Measurements from ENCODE around the gene SDK1.

Gene SDK1

GRCh38 chr7:4040109-4040928, 739.3 kb downstream of the SDK1 start:
- no peak for DNase-seq
- in situ Hi-C loops (cut with HindIII; ENCODE audit: low pct_ligation_motif_present, low pct_unique_long_range_greater_than_20kb, low sequenced_read_pairs): no loop called here

DNA sequence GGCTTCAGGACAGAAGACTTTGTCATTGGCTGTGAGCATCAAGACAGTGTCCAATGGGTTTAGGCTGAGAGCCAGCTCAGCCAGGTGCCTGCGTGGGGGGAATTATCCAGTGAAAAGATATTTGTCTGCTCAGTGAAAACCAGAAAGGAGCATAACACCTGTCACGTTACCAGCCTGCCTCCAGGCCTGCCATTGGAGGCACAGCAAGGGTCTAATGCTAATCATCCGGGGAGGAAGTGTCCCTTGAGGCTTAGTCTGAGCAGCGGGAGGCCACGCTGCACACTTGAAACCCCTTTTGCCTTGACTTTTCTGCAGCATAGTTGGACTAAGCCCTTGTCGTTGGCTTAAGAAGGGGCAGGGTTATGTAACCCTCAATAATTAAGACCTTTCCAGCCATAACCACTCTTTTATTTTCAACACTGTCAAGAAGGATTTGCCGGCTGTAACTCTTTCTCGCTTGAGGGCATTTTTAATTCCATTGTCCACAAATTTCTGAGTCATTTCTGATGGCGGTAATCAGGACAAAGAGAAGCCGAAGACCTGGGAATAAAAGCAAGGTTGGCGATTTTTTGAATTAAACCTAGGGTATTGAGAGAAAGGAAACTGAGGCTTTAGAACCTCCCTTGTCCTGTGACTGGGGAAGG, 741.5 kb downstream of the SDK1 start:
- in situ Hi-C loops (cut with HindIII; ENCODE audit: low pct_ligation_motif_present, low pct_unique_long_range_greater_than_20kb, low sequenced_read_pairs): no loop called here
- no peak for DNase-seq

DNA sequence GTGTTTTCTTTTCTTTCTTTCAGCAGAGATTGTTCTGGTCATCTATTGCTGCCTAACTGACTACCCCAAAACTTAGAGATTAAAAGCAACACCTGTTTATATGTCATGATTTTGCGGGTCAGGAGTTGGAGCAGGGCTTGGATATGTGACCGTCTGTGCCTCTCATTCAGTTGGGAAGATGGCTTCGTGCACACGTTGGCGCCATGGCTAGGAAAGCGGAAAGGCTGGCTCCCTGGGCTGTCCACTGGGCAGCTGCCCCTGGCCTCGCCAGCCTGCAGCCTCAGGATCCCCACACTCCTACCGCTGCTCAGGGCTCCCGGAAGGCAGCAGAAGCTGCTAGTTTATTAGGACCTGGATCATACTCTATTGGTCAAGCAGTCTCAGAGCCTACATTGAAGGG, 742.9 kb downstream of the SDK1 start:
- in situ Hi-C loops (cut with HindIII; ENCODE audit: low pct_ligation_motif_present, low pct_unique_long_range_greater_than_20kb, low sequenced_read_pairs): no loop called here

GRCh38 chr7:4045450-4045849, 744.4 kb downstream of the SDK1 start:
- in situ Hi-C loops (cut with HindIII; ENCODE audit: low pct_ligation_motif_present, low pct_unique_long_range_greater_than_20kb, low sequenced_read_pairs): no loop called here
- no peak for DNase-seq

More for the DNA sequence above, 742.9 kb downstream of the SDK1 start:
- no peak for DNase-seq

GRCh38 chr7:4045975-4046374, 744.9 kb downstream of the SDK1 start:
- in situ Hi-C loops (cut with HindIII; ENCODE audit: low pct_ligation_motif_present, low pct_unique_long_range_greater_than_20kb, low sequenced_read_pairs): no loop called here

GRCh38 chr7:4048336-4048735, 747.3 kb downstream of the SDK1 start:
- no peak for DNase-seq
- in situ Hi-C loops (cut with HindIII; ENCODE audit: low pct_ligation_motif_present, low pct_unique_long_range_greater_than_20kb, low sequenced_read_pairs): no loop called here

More at GRCh38 chr7:4045975-4046374, 744.9 kb downstream of the SDK1 start:
- no peak for DNase-seq

DNA sequence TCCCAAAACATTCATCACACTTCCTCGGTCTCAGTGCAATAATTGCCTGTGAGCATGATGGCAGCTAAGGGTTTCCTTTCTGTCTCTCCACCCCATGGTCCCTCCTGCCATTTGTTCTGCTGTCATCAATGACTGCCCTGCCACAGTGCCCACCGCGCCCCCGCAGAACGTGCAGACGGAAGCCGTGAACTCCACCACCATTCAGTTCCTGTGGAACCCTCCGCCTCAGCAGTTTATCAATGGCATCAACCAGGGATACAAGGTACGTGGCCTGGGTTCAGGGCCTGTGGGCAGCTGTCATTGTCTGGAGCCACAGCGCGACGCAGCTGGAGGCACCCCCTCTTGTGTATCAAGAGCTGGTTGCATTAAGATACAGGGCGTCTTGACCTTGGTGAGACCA, 748.1 kb downstream of the SDK1 start:
- in situ Hi-C loops (cut with HindIII; ENCODE audit: low pct_ligation_motif_present, low pct_unique_long_range_greater_than_20kb, low sequenced_read_pairs): no loop called here

GRCh38 chr7:4050126-4050660, 749.1 kb downstream of the SDK1 start:
- in situ Hi-C loops (cut with HindIII; ENCODE audit: low pct_ligation_motif_present, low pct_unique_long_range_greater_than_20kb, low sequenced_read_pairs): no loop called here
- DNase-seq: no peak

More for the DNA sequence above, 748.1 kb downstream of the SDK1 start:
- no peak for DNase-seq

DNA sequence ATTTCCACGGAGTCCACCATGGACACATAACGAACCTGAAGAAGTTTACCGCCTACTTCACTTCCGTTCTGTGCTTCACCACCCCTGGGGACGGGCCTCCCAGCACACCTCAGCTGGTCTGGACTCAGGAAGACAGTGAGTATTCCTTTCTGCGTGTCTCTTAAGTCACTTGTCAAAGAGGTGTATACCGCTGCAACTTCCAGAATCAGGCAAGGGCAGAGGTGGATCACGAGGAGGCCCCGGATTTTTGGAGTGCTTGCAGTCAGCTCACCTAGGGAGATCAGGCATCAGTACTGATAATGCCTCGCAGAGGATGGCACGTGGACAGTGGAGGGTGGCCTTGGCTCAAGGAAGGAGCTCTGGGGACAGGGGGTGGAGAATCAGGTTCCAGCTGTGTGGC, 750.6 kb downstream of the SDK1 start:
- in situ Hi-C loops (cut with HindIII; ENCODE audit: low pct_ligation_motif_present, low pct_unique_long_range_greater_than_20kb, low sequenced_read_pairs): no loop called here

DNA sequence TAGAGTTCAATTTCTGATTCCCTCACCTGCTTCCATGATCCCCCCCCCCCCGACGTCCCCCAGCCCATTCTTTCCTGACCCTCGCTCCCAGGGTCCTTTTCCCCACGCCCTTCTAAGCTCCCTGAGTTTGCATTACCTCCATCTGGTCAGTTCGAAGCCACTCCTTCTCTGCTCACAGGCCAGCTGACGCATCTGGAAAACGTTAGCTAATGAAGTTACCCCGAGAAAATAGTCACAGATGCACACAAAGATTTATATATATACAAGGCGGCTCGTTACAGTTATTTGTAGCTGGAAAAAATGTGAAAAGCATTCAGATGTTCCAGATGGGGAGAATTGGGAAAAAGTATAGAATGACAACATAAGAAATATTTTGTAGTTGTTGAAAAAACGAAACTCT, 751.1 kb downstream of the SDK1 start:
- no peak for DNase-seq
- in situ Hi-C loops (cut with HindIII; ENCODE audit: low pct_ligation_motif_present, low pct_unique_long_range_greater_than_20kb, low sequenced_read_pairs): no loop called here

More for the DNA sequence above, 750.6 kb downstream of the SDK1 start:
- DNase-seq: no peak

- DNase-seq: no peak
- in situ Hi-C loops (cut with HindIII; ENCODE audit: low pct_ligation_motif_present, low pct_unique_long_range_greater_than_20kb, low sequenced_read_pairs): no loop called here
Observed at GRCh38 chr7:4054158-4054557, 753.1 kb downstream of the SDK1 start.

- in situ Hi-C loops (cut with HindIII; ENCODE audit: low pct_ligation_motif_present, low pct_unique_long_range_greater_than_20kb, low sequenced_read_pairs): no loop called here
- no peak for DNase-seq
Observed at GRCh38 chr7:4056552-4057288, 755.7 kb downstream of the SDK1 start.

- DNase-seq: no peak
- in situ Hi-C loops (cut with HindIII; ENCODE audit: low pct_ligation_motif_present, low pct_unique_long_range_greater_than_20kb, low sequenced_read_pairs): no loop called here
Observed at GRCh38 chr7:4057289-4057616, 756.2 kb downstream of the SDK1 start.

GRCh38 chr7:4058158-4058557, 757.1 kb downstream of the SDK1 start:
- in situ Hi-C loops (cut with HindIII; ENCODE audit: low pct_ligation_motif_present, low pct_unique_long_range_greater_than_20kb, low sequenced_read_pairs): no loop called here
- no peak for DNase-seq

- DNase-seq: no peak
- in situ Hi-C loops (cut with HindIII; ENCODE audit: low pct_ligation_motif_present, low pct_unique_long_range_greater_than_20kb, low sequenced_read_pairs): no loop called here
Observed at GRCh38 chr7:4065190-4065589, 764.1 kb downstream of the SDK1 start.

DNA sequence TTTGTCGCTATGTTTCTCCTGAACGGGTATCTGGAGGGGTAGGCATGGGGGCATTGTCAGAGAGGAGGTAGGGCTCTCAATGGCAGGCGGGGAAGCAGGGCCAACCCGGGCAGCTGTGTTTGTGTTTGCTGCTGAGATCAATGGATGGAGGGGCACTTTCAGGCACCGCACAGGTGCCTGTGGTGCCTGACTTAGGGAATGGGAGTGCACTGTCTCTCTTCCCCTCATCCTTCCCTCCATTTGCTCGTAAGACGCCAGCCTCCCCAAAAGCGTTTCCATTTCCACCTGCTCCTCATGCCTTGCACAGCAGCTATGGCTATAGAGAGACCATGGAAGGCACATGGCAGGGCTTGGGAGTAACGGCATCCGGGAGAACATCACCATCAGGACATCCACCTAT, 765.2 kb downstream of the SDK1 start:
- DNase-seq: no peak
- in situ Hi-C loops (cut with HindIII; ENCODE audit: low pct_ligation_motif_present, low pct_unique_long_range_greater_than_20kb, low sequenced_read_pairs): no loop called here

DNA sequence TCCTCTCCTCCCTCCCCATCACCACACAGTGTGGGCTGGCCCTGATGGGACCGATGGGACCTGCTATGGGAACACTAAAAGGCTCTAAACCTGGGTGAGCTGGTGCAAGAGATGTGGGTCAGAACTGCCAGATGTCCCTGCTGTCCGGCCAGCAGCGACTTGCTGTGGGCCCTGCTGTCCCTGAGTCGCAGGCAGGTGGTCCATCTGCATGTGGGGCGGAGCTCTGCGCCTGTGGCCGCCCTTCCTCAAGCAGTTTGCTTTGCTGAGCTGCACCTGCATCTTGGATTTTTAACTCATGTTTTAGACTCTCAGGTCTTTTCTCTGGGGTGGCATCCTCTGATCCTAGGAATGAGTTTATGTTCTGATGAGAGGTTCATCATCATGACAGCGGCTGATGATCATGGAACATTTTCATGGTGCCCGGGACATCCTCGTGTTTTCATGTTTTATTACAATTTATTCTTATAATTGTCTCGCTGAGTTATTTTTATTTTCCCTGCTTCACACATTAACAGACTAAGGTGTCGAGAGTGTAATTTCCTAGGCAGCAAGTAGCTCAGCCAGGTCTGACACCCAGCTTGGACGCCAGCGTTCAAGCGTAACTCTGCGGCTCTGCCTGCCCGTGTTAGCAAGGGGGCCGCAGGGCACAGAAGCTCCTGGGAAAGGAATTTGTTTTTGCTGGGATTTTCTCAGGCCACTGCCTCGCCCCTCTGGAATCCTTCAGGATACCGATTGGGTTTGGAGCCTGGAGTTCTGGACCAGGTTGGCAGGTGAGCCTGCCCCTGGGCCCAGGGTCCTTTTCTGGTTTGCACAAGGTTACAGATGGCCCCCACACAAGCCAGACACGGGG, 765.8 kb downstream of the SDK1 start:
- in situ Hi-C loops (cut with HindIII; ENCODE audit: low pct_ligation_motif_present, low pct_unique_long_range_greater_than_20kb, low sequenced_read_pairs): no loop called here

DNA sequence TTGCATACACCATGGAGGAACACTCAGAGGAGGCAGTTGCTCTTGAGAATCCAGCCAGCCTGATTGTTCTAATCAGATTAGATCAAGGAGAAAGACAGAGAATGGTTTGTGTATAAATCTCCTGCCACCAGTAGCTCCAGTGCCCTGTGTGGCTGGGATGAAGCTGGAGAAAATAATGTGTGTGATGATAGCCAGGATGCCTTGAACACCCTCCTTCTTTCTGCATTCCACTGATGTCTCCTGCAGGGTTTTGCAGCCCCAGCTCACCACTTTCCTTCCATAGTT, 766.4 kb downstream of the SDK1 start:
- no peak for DNase-seq
- in situ Hi-C loops (cut with HindIII; ENCODE audit: low pct_ligation_motif_present, low pct_unique_long_range_greater_than_20kb, low sequenced_read_pairs): no loop called here

More for the DNA sequence above, 765.8 kb downstream of the SDK1 start:
- DNase-seq: no peak

GRCh38 chr7:4067874-4068273, 766.8 kb downstream of the SDK1 start:
- no peak for DNase-seq
- in situ Hi-C loops (cut with HindIII; ENCODE audit: low pct_ligation_motif_present, low pct_unique_long_range_greater_than_20kb, low sequenced_read_pairs): no loop called here

Measured in ACHN (cell line).